ENCODE data around the gene SYNE4.

DNA sequence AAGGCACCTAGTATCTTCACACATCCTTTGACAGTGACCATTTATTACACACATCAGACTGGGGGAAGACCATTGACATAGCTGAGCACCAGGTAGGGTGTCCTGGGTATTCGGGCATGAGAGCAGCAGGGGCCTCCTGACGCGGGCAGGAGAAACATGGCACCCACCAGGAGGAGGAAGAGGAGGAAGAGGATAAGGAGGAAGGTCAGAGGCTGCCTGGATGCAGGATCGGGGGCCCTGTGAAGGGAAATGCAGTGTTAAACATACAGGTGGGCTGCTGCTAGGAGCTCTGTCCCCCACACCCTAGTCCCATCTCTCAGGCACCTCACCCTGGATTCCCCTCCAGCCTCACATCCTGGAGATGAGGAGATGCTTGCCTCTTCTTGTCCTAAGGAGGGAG lies 5.3 kb downstream of the SYNE4 start:
- TF ChIP-seq SMC3 (IDR thresholded peaks at IDR 0.05; ENCODE audit: low read depth, low read length) (no peak), RCOR1 (IDR thresholded peaks at IDR 0.05; ENCODE audit: insufficient replicate concordance, low read length) (no peak), POLR2A (IDR thresholded peaks at IDR 0.05; ENCODE audit: low read depth, low read length) (no peak), RFX5 (IDR thresholded peaks at IDR 0.05; ENCODE audit: low read depth, low read length) (no peak)
- TF ChIP-seq, protein P1, sequence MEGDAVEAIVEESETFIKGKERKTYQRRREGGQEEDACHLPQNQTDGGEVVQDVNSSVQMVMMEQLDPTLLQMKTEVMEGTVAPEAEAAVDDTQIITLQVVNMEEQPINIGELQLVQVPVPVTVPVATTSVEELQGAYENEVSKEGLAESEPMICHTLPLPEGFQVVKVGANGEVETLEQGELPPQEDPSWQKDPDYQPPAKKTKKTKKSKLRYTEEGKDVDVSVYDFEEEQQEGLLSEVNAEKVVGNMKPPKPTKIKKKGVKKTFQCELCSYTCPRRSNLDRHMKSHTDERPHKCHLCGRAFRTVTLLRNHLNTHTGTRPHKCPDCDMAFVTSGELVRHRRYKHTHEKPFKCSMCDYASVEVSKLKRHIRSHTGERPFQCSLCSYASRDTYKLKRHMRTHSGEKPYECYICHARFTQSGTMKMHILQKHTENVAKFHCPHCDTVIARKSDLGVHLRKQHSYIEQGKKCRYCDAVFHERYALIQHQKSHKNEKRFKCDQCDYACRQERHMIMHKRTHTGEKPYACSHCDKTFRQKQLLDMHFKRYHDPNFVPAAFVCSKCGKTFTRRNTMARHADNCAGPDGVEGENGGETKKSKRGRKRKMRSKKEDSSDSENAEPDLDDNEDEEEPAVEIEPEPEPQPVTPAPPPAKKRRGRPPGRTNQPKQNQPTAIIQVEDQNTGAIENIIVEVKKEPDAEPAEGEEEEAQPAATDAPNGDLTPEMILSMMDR (conservative IDR thresholded peaks at IDR 0.05; ENCODE audit: low read depth, low read length): no peak
